AG10803 (cell line): ENCODE results near the gene KRT74.
A peak's percentile ranks its signal among the peaks of the same experiment; 100 is the strongest.

ENCODE experiments used
- DNase-seq: peaks from one replicate; pipeline ENCODE4 v3.0.0; 2010; ENCODE audit warnings: low read depth
- H3K4me3 ChIP-seq: 2 replicates; pipeline ENCODE4 v1.5.1; 2011; ENCODE audit warnings: mild to moderate bottlenecking, low read length, control low read depth
- CTCF ChIP-seq: conservative IDR thresholded peaks from 2 replicates; pipeline ENCODE4 v1.5.1; 2011; ENCODE audit warnings: mild to moderate bottlenecking, low read length, control low read depth, inconsistent platforms

The KRT74 gene

GRCh38 chr12:52539083-52539820 lies 34.4 kb downstream of the KRT74 start:
- DNase-seq, result peak; percentile 72
- TF ChIP-seq CTCF, result no peak
- H3K4me3 ChIP-seq, result no peak overlapping the region

- no peak overlapping the region for H3K4me3 ChIP-seq
- TF ChIP-seq CTCF, result no peak
- DNase-seq, result no peak
Observed at GRCh38 chr12:52537101-52537500, 36.5 kb downstream of the KRT74 start.

- no peak for DNase-seq
- TF ChIP-seq CTCF, result no peak
- no peak overlapping the region for H3K4me3 ChIP-seq
Observed at GRCh38 chr12:52535574-52535973, 38.1 kb downstream of the KRT74 start.

- no peak overlapping the region for H3K4me3 ChIP-seq
- no peak for TF ChIP-seq CTCF
- DNase-seq, result no peak
Observed at GRCh38 chr12:52534482-52534881, 39.2 kb downstream of the KRT74 start.

- TF ChIP-seq CTCF, result no peak
- no peak overlapping the region for H3K4me3 ChIP-seq
- DNase-seq, result no peak
Observed at GRCh38 chr12:52533686-52534470, 39.8 kb downstream of the KRT74 start.

GRCh38 chr12:52532636-52533035 lies 41.0 kb downstream of the KRT74 start:
- DNase-seq, result no peak
- no peak overlapping the region for H3K4me3 ChIP-seq
- TF ChIP-seq CTCF, result no peak
